Uterus (tissue), 4 donors: ENCODE results near the gene ALPG. TPM values are rescaled to one million over a fixed set of nuclear protein-coding genes. Genes with fewer than 3 reads are reported as not detected.
"Not testable (repeated sequence)": the region's sequence is repeated elsewhere in the genome, so short reads cannot be mapped to it uniquely, and the experiment has no call there.

Source experiments
- DNase-seq, 2 donors: peaks; one replicate each; pipeline ENCODE4 v3.0.0-alpha.2; 2019 to 2020
- H3K27ac ChIP-seq, 2 donors: fragments of 200-600 bp; sonication (generic); 1 replicate in 1 of 2; 2 replicates in 1 of 2; pipeline ENCODE4 v1.5.1; 2016 to 2018
- H3K27me3 ChIP-seq, 2 donors: fragments of 200-600 bp; sonication (generic); one replicate each; pipeline ENCODE4 v1.5.1; 2018 to 2019; ENCODE audit warnings: control low read depth in 1 of 2
- H3K36me3 ChIP-seq, 2 donors: fragments of 200-600 bp; sonication (generic); one replicate each; pipeline ENCODE4 v1.5.1; 2019; ENCODE audit warnings: control low read depth in 1 of 2
- H3K4me1 ChIP-seq, 2 donors: fragments of 200-600 bp; sonication (generic); one replicate each; pipeline ENCODE4 v1.5.1; 2018 to 2019; ENCODE audit warnings: control low read depth in 1 of 2
- H3K4me3 ChIP-seq, 2 donors: fragments of 200-600 bp; sonication (generic); 1 replicate in 1 of 2; 2 replicates in 1 of 2; pipeline ENCODE4 v1.5.1; 2018 to 2019; ENCODE audit warnings: mild to moderate bottlenecking in 1 of 2
- H3K9me3 ChIP-seq, 2 donors: fragments of 200-600 bp; sonication (generic); one replicate each; pipeline ENCODE4 v1.5.1; 2019; ENCODE audit warnings: control low read depth in 1 of 2
- POLR2A ChIP-seq, 2 donors: fragments of 450-650 bp; IDR thresholded peaks; one replicate each; pipeline ENCODE4 v1.6.1; 2016; ENCODE audit warnings: antibody characterized with exemption in 2 of 2, mild to moderate bottlenecking in 1 of 2, moderate library complexity in 1 of 2
- intact Hi-C: fragments of 100-400 bp; cut with DNase I; formaldehyde crosslinking; loops from one replicate; pipeline ENCODE4 v1.15.1; 2023; ENCODE audit warnings: low total_unique reads
- total RNA-seq, 4 donors: library from RNA; depleted of rRNA in 3 of 4; stranded (reverse); fragments of >200 nt in 3 of 4; gene quantifications; one replicate each; pipeline versions ENCODE4 v1.1.0 to v1.2.4, GENCODE V29; 2014 to 2023
- TF ChIP-seq, protein P1 (sequence below), 4 experiments: fragments of 200-600 bp in 2 of 4; fragments of 450-650 bp in 2 of 4; sonication (generic) in 2 of 4; IDR thresholded peaks; one replicate each; pipeline ENCODE4 v1.5.1; 2016 to 2019; ENCODE audit warnings: antibody characterized with exemption in 4 of 4, mild to moderate bottlenecking in 2 of 4, moderate library complexity in 1 of 4
- donor health status: DM: yes; HTN: yes; CAD: no.

Gene ALPG
- total RNA-seq: not detected

DNA sequence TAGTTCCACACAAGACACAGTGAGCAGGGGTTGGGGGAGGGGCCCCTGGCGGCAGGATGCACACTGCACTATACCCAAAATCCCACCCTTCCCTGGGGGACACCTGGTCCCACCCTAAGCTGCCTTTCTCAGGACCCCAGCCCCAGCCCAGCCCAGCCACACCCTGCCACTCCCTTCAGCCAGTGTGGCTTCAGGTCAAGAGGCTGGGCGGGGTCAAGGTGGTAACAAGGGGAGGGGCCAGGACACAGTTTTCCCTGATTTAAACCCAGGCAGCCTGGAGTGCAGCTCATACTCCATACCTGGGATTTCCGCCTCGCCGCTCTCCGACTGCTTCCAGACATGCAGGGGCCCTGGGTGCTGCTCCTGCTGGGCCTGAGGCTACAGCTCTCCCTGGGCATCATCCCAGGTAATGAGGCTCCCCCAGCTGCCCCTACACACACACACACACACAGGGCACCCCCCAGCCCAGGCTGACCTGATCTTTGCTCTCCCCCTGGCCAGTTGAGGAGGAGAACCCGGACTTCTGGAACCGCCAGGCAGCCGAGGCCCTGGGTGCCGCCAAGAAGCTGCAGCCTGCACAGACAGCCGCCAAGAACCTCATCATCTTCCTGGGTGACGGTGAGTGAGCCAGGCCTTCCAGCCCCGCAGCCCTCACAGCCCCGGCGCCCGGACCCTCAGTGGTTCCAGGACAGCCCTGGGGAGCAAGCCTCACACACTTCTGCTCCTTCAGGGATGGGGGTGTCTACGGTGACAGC is at the start of gene ALPG:
Gene ALPG, plus strand, starts transcription at position 289 of the 755 bp plus-strand sequence. Its CDS starts 51 bp downstream, at position 340.
- H3K36me3 ChIP-seq: no peaks in the 10 kb centered on the region
- H3K4me1 ChIP-seq: no peaks in the 10 kb centered on the region
- DNase-seq: no peak
- no peaks in the 10 kb centered on the region for H3K27me3 ChIP-seq
- no peak within 1 kb of the TSS for H3K27ac ChIP-seq
- no peaks in the 10 kb centered on the region for H3K9me3 ChIP-seq
- intact Hi-C loops: no loop called here
- no peak within 1 kb of the TSS for H3K4me3 ChIP-seq
- TF ChIP-seq, protein P1, sequence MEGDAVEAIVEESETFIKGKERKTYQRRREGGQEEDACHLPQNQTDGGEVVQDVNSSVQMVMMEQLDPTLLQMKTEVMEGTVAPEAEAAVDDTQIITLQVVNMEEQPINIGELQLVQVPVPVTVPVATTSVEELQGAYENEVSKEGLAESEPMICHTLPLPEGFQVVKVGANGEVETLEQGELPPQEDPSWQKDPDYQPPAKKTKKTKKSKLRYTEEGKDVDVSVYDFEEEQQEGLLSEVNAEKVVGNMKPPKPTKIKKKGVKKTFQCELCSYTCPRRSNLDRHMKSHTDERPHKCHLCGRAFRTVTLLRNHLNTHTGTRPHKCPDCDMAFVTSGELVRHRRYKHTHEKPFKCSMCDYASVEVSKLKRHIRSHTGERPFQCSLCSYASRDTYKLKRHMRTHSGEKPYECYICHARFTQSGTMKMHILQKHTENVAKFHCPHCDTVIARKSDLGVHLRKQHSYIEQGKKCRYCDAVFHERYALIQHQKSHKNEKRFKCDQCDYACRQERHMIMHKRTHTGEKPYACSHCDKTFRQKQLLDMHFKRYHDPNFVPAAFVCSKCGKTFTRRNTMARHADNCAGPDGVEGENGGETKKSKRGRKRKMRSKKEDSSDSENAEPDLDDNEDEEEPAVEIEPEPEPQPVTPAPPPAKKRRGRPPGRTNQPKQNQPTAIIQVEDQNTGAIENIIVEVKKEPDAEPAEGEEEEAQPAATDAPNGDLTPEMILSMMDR (IDR thresholded peaks at IDR 0.05): no peak
- TF ChIP-seq POLR2A (IDR thresholded peaks at IDR 0.05): no peak

DNA sequence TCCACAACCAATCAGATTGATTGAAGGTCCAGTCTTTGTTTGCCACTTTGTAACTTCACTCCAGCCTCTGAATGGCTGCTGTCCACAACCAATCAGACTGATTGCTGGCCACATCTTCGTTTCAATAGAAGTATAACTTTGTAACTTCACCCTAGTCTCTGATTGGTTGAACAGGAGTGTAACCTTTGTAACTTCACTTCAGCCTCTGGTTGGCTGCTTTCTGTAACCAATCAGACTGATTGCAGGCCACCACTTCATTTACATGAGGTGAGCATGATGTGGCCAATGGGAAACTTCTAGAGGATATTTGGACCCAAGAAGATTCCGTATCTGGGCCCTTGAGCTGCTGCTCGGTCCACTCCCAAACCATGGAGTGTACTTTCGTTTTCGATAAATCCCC is 45.0 kb upstream of the ALPG start:
- H3K4me3 ChIP-seq: no peak overlapping the region
- no peak for TF ChIP-seq POLR2A (IDR thresholded peaks at IDR 0.05)
- TF ChIP-seq, protein P1 (IDR thresholded peaks at IDR 0.05): no peak
- intact Hi-C loops: no loop called here
- no peaks in the 10 kb centered on the region for H3K27me3 ChIP-seq
- H3K9me3 ChIP-seq: no peaks in the 10 kb centered on the region
- no peaks in the 10 kb centered on the region for H3K36me3 ChIP-seq
- no peak overlapping the region for H3K27ac ChIP-seq
- no peak for DNase-seq
- H3K4me1 ChIP-seq: no peaks in the 10 kb centered on the region

DNA sequence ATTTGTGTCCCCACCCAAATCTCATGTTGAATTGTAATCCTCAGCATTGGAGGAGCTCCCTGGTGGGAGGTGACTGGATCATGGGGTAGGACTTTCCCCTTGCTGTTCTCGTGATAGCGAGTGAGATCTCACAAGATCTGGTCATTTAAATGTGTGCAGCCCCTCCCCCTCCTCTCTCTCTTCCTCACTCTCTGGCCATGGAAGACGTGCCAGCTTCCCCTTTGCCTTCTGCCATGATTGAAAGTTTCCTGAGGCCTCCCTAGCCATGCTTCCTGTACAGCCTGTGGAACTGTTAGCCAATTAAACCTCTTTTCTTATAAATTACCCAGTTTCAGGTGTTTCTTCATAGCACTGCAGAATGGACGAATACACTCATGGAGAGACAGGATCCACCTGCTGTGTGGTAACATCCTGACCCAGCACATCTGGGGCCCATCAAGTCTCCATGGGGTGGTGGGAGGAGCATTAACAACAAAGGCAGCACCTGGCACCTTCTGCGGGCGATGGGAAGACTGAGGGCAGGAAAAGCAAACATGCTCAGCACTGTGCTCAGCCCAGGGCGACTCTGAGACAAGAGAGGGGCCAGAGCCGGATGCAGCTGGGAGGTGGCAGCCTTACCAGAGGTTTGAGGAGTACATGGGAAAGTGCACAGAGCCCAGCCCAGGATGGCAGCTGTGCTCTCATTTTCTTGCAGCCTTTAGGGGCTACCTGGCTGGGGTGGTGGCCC is 44.3 kb upstream of the ALPG start:
- H3K27me3 ChIP-seq: no peaks in the 10 kb centered on the region
- no peak overlapping the region for H3K4me3 ChIP-seq
- intact Hi-C loops: no loop called here
- H3K9me3 ChIP-seq: no peaks in the 10 kb centered on the region
- no peak overlapping the region for H3K27ac ChIP-seq
- H3K36me3 ChIP-seq: no peaks in the 10 kb centered on the region
- no peak for DNase-seq
- no peaks in the 10 kb centered on the region for H3K4me1 ChIP-seq
- TF ChIP-seq POLR2A (IDR thresholded peaks at IDR 0.05): no peak
- TF ChIP-seq, protein P1 (IDR thresholded peaks at IDR 0.05): no peak

DNA sequence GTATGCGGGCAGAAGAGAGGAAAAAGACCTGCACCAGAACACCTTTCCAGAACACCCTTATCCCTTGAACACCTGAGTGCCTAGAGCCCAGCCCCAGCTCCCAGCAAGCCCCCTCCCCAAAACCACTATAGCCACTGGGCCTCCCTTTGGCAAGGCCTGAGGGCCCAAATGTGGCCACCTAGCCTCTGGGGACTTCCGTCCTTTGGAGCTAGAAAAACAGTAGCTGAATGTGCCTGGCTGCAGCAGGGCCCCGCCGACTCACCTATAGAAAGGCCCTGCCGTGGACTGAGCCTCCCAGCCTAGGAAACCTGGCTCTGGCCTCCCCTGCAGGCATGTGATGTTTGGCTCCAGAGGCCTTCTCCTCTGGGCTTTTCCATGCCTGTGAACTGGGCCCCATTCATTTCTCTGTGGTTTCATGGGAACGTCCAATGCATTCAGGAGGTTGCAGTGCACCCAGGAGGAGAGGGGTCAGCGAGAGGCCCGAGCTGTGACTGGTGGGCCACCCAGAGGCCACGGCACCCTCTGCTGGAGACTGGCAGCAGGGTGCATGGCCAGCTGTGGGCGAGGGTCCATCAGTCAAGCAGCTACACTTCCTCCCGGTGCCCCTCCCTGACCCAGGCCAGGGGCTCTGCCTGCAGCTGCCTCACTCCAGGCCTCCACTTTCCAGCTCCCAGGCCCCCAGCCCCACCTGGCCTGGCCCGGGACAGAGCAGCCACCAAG is 43.4 kb upstream of the ALPG start:
- H3K4me3 ChIP-seq, H3K4me1 ChIP-seq, H3K27me3 ChIP-seq, H3K27ac ChIP-seq, DNase-seq, H3K36me3 ChIP-seq, intact Hi-C loops, H3K9me3 ChIP-seq: not testable (repeated sequence)

DNA sequence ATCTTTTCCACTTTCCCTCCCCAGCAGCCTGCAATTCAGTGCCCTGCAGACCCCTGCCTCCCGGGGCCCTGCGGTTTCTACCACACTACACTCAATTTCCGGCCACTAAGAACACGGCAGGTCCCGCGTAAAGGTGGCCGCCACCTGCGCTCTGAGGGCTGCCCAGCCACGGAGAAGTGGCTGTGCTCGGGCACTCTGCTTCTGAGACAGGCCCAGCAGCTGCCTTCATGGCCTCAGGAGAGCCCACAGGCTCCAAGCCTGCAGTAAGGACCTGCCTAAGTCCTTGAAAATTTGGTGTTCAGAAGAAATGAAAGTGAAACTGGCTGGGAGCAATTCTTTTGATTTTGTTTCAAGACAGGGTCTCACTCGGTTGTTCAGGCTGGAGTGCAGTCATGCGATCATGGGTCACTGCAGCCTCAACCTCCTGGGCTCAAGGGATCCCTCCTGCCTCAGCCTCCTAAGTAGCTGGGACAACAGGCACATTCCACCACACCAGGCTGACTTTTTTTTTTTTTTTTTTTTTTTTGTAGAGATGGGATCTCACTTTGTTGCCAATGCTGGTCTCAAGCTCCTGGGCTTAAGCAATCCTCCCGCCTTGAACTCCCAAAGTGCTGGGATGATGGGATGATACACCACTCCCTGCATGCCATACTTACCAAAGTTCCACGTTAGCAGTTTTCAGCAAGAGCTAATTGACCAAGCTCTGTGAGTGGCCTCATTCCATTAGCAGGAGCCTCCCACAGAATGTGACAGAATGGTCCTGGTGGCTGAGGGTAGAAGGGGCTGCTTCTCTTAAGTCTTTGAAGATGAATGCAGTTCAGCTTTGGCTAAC is 42.6 kb upstream of the ALPG start:
- intact Hi-C loops: no loop called here
- Histone ChIP-seq H3K36me3 (no peaks in the 10 kb centered on the region), H3K4me3 (no peak overlapping the region), H3K9me3 (no peaks in the 10 kb centered on the region), H3K27me3 (no peaks in the 10 kb centered on the region), H3K27ac (no peak overlapping the region), H3K4me1 (no peaks in the 10 kb centered on the region)
- TF ChIP-seq, protein P1 (IDR thresholded peaks at IDR 0.05): no peak
- TF ChIP-seq POLR2A (IDR thresholded peaks at IDR 0.05): no peak
- DNase-seq: no peak

DNA sequence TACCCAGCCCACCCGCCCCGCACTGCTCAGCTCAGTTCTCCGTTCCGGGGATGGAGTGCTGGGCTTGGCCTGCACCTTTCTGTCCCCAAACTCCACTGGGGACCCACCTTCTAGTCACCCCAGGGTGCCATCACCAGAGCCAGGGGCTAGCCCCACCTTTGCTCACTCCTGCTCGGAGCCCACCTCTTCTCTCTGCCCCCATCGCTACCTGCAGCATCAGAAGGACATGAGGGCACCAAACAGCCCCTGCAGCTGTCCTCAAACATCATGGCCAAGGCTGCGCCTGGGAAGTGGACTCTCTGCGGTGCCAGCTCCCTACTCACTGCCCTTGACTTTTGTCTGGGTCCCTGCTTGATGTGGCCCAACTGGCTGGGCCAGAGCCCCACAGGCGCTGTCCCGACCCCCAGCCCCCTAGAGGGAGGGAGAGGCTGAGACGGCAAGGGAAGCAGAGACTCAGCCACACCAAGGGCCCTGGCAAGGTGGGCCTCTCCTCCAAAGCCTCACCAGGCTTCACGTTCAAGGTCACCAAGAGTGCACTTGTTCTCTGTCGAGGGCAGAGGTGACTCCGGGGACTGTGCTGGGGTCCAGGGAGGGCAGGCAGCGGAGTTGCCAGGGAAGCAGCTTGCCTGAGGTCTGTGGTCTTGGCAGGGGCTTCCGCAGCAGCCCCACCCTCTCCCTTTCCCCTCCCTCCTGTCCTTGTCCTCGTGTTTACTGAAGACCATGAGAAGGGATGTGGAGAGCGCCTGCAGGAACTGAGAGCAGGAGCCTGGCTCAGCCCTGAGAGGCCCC is 41.6 kb upstream of the ALPG start:
- H3K9me3 ChIP-seq, DNase-seq: not testable (repeated sequence)

More for the DNA sequence above, 41.6 kb upstream of the ALPG start:
- intact Hi-C loops, H3K36me3 ChIP-seq, H3K27ac ChIP-seq, H3K27me3 ChIP-seq, H3K4me1 ChIP-seq, H3K4me3 ChIP-seq: not testable (repeated sequence)
